Stimulated activated CD8-positive, alpha-beta memory T cell treated with anti-CD3 and anti-CD28 coated beads, Interleukin-7, amount 100 ng/mL, for 4 hours (primary cell): ENCODE data around the gene CLN6.
"Not testable (repeated sequence)": the region's sequence is repeated elsewhere in the genome, so short reads cannot be mapped to it uniquely, and the experiment has no call there.

Experiments
- DNase-seq, 2 donors: peaks; one replicate each; pipeline ENCODE4 v3.0.0-alpha.2; 2020; ENCODE audit warnings: low read depth in 2 of 2

The CLN6 gene

GRCh38 chr15:68224108-68224507 lies 5.4 kb downstream of the CLN6 start:
- DNase-seq: no peak

GRCh38 chr15:68223171-68223570 lies 6.4 kb downstream of the CLN6 start:
- no peak for DNase-seq

DNA sequence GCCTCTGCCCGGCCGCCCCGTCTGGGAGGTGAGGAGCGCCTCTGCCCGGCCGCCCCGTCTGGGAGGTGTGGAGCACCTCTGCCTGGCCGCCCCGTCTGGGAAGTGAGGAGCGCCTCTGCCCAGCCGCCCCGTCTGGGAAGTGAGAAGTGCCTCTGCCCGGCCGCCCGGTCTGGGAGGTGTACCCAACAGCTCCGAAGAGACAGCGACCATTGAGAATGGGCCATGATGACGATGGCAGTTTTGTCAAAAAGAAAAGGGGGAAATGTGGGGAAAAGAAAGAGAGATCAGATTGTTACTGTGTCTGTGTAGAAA lies 7.1 kb downstream of the CLN6 start:
- not testable (repeated sequence) for DNase-seq

DNA sequence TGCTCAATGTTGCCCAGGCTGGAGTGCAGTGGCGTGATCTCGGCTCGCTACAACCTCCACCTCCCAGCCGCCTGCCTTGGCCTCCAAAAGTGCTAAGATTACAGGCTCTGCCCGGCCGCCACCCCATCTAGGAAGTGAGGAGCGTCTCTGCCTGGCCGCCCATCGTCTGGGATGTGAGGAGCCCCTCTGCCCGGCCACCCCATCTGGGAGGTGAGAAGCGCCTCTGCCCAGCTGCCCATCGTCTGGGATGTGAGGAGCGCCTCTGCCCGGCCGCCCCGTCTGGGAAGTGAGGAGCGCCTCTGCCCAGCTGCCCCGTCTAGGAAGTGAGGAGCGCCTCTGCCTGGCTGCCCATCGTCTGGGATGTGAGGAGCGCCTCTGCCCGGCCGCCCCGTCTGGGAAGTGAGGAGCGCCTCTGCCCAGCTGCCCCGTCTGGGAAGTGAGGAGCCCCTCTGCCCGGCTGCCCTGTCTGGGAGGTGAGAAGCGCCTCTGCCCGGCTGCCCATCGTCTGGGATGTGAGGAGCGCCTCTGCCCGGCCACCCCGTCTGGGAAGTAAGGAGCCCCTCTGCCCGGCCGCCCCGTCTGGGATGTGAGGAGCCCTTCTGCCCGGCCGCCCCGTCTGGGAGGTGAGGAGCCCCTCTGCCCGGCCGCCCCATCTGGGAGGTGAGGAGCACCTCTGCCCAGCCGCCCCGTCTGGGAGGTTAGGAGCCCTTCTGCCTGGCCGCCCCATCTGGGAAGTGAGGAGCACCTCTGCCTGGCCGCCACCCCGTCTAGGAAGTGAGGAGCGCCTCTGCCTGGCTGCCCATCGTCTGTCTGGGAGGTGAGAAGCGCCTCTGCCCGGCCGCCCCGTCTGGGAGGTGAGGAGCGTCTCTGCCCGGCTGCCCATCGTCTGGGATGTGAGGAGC lies 7.7 kb downstream of the CLN6 start:
- DNase-seq: not testable (repeated sequence)

DNA sequence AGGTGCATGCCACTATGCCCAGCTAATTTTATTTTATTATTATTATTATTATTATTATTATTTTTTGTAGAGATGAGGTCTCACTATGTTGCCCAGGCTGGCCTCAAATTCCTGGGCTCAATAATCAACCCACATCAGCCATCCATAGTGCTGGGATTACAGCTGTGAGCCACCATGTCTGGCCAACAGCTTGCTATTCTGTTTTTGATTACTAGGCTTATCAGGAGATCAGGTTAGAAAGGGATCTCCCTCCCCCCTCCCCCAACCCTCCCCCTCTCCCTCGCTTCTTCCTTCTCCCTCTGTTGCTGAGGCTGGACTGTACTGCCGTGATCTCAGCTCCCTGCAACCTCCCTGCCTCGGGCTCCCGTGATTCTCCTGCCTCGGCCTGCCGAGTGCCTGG lies 8.6 kb downstream of the CLN6 start:
- no peak for DNase-seq

DNA sequence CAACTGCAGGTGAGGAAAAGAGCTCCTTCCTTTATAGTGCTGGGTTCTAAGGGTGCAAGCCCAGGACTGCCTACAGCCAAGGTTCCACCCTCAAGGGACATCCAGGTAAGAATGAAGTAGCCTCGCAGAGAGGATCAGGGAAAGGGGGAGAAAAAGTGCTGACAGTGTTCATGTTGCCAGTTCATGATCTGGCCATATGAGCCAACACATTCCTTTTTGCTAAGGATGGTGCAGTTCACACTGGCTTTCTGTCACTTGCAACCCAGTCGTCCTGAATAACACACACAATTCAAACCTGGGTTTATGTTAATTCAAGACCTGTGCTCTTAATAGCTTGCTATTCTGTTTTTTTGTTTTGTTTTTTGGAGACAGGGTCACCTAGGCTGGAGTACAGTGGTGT lies 9.0 kb downstream of the CLN6 start:
- no peak for DNase-seq

DNA sequence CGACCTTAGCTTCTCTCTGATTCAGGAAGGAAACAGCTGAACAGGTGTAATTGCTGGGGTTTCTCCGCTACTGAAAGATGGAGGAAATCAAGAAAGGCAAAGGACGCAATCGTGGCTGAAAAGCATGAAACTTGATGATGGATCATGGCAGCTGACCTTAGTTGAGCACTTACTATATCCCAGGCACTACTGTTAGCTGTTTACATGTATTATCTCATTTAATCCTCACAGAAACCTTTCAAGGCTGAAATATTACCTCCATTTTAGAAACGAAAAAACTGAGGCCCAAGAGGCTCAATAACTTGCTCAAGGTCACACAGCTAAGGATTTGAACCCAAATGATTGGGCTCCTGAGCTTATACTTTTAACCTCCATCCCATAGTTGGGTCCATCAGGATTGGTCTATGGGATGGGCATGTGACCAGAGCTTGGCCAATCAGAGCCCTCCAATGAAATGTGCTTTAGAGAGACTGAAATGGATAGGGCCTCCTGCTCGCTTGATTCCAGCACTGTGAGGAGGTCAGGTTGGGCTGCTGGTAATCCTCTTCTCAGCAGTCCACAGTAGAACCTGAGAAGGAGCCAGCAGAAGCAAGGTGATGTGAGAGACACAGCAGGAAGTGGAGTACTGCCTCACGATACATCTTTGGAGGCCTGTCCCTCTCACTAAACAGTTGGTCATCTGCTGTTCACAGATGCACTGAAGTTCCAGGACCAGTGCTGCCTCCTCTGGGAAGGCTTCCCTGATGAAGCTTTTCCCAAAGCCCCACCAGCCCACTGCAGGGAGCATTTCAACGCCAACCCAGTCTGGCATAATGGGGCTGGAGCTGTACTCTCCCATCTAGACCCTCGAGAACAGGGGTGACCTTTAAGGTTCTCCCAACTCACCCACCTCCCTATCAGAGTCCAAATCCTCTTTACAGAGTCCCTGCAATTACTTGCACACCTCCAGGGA lies 10.4 kb downstream of the CLN6 start:
- DNase-seq: no peak

DNA sequence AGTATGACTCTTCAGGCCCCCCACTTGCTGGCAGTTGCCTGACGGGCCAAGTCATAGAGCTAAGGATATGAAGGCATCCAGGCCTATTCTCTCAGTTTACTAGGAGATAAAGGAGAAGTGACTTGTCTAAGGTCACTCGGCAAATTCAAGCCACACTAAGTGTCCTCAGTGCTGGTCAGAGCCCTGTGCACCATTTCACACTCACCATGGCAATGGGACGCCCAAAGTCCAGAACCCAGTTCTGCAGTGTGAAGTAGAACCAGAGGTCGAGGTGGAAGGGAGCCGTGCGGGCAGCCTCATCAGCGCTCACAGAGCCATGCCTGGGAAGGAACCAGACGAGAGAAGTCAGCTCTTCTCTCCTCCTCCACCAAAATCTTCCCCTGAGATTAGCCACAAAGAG lies 11.2 kb downstream of the CLN6 start:
- no peak for DNase-seq

DNA sequence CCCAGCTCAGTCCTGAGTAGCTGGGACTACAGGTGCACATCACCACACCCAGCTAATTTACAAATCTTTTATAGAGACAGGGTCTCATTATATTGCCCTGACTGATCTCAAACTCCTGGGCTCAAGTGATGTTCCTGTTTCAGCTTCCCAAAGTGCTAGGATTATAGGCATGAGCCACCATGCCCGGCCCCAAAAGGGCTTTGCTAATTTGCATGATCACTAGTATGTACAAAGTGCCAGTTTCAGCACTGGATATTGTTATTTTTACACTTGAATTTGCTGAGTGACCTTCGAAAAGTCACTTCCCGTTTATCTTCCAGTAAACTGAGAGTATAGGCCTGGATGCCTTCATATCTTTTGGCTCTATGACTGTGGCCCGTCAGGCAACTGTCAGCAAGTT lies 12.2 kb downstream of the CLN6 start:
- DNase-seq: no peak

DNA sequence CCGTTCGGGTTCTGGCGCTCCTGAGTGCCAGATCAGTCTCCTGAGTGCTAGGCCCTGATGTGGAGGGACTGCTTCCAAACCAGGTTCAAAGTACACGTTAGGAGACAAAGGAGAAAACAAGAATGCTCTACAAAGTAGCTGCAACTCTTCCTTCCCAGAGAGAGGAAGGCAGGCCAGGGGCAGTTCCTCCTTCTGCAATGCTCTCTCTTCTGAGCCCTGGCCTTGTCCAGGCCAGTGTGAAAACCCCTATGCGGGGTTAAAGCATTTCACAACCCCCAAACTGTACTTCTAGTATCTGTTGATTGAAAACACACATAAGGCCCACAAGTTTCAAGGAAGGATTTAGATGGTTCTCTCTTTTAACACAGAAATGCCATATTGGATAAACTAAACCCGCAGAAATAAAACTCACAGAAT lies 14.7 kb downstream of the CLN6 start:
- no peak for DNase-seq

DNA sequence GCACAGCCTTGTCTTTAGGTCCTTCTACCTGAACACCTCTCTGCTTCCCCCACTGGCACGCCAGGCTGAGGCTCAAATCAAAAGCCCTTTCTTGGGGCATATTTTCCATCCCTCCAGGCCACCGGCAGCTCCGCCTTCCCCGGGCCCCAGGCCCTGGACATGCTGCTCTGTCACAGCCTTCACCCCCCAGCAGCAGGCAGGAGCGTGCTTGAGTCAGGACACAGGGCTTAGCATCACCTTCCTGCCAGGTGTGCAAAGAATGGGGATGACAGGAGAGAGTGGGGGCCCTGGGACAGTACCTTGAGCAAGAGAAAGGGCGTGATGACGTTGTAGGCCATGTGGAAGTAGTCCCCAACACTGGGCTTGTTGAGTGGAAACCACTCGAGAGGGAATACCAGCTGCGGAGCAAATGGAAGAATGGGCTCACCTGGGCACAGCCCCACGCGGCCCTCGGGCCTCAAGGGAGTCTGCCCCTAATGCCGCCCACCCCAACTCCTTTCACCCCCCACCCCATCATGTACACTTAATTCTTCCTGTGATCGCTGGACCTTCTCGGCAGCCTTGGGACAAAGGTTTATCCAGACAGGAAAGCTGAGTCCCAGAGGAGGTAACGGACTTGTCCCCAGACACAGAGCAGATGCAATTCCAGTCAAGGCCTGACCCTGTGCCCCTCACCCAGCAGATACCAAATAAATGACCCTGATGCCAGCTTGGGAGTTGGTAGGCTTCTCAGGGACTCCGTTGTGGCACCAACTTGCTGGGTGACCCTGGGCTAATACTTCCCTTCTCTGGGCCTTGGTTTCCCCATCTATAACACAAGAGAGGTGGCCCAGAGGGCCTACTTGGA lies 15.3 kb downstream of the CLN6 start:
- no peak for DNase-seq

DNA sequence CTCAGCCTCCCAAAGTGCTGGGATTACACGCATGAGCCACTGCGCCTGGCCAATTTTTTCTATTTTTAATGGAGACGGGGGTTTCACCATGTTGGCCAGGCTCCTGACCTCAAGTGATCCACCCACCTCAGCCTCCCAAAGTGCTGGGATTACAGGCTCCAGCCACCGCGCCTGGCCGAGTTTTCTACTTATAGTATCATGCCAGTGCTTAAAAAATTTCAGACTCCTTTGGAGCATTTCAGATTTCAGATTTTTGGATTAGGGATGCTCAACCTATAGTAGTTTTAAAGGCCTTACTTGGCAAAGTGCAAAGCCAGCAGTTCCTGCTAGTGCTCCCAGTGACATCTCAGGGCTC lies 16.1 kb downstream of the CLN6 start:
- not testable (repeated sequence) for DNase-seq

DNA sequence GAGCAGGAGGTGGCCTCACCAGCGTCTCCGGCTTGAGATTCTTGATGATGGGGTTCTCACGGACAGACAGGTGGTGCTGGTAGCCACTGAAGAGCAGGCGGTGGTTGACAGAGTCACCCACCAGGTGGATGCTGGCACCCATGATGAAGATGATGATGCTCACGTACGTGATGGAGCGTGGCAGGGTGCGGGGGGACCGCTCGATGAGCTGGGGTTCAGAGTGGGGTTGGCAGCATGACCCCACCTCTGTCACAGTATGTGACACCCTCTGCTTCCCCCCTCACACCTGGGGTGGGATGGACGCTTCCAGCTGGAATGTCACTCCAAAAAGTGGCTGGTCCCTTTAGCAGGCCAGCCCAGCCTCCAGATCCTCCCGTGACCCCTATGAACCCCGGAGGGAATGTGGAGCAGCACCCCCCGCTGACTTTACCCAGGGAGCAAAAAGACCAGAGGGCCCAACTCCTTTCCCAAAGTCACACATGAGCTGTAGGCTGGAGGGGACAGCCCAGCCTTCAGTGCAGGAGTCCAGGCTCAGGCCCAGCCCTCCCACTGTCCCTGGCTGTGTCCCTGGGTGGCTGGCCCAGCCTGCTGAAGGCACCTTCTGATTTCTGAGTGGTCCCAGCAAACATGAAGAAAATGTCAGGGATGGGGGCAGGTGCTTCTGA lies 17.7 kb downstream of the CLN6 start:
- no peak for DNase-seq

GRCh38 chr15:68210821-68211655 lies 18.5 kb downstream of the CLN6 start:
- DNase-seq: peak in 1 of 2 donors; percentile 28

- DNase-seq: no peak
Observed at GRCh38 chr15:68210409-68210756, 19.1 kb downstream of the CLN6 start.

DNA sequence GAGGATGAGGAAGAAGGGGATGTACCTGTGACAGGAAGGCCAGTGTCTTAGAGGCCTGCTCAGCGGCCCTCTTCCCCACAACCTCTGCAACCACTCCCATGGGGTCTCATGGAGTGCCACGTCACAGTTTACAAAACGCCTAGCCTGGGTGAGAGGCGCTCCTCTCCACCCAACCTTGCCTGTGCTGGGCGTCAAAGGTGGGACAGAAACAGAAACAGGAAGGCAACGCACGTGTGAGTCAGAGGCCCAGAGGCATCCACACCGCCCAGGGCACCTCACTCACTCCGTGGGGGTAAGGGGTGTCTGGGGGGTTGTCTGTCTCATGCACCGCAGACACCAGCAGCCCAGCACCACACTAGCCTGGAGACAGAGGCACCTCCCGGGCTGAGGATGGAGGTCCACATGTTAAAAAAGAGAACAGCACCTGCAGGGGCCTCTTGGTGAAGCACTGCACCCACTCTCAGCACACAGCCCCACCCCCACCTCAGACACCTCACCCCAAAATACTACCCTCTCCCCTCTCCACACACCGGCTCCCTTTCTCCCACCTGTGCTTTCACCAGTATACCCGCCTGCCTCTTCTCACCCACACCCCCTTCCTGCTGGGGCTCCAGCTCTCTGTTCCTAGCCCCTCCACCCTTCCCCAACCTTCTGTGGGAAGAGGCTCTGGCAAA lies 19.7 kb downstream of the CLN6 start:
- peak in 1 of 2 donors; percentile 51 for DNase-seq

DNA sequence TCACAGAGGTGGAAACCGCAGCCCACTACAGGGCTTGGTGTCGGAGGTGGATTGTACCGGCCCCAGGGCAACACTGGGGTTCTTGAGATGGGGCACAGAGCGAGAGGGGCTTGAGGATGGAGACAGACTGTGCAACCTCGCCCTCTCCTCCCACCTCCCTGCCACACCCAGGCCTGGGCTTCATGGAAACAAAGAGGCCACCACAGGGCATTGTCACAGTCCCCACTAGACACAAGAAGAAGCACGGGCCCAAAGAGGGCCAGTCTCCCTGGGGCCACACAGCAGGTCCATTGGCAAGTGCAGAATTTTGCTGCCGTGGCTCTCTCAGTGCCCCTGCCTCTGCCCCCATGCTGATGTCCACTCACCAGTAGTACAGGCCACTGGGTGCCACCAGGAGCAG lies 20.3 kb downstream of the CLN6 start:
- DNase-seq: no peak

GRCh38 chr15:68208636-68209240 lies 20.8 kb downstream of the CLN6 start:
- DNase-seq: no peak

DNA sequence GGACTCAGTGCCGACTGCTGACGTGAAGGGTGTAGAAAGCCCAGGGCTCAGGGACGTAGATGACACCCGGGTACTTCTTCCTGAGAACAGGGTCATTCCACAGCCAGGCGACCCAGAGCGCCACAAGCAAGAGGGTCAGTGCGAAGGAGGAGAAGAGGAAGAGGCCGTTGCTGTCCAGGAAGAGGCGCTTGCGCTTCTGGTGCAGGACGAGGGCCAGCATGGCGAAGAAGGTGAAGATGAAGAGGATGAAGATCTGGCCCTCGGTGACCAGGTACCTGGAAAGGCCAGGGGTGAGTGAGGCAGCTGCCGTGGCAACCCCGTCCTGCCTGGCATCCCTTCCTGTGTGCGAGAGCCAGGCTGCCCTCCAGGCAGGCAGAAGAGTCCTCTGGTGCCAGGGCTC lies 21.4 kb downstream of the CLN6 start:
- DNase-seq: no peak
